ENCODE results near the gene DDC. TPM values are rescaled to one million over a fixed set of nuclear protein-coding genes. Genes with fewer than 3 reads are reported as not detected.

DDC gene
- total RNA-seq, 1 donor from 2014 or later, result 3.8 TPM

- Mint-ChIP-seq H3K9me3 (ENCODE audit: unreplicated experiment) (peaks cover 5% of the 10 kb centered on the region), H3K4me1 (ENCODE audit: low read depth, unreplicated experiment) (peaks cover 24% of the 10 kb centered on the region), H3K36me3 (ENCODE audit: unreplicated experiment) (peaks cover 9% of the 10 kb centered on the region), H3K4me3 (ENCODE audit: unreplicated experiment) (no peak overlapping the region), H3K27me3 (ENCODE audit: unreplicated experiment) (peaks cover 13% of the 10 kb centered on the region), H3K27ac (ENCODE audit: unreplicated experiment) (no peak overlapping the region)
- no peak for TF ChIP-seq CTCF (IDR thresholded peaks at IDR 0.05; ENCODE audit: partially characterized antibody, unreplicated experiment)
- DNase-seq, result no peak
Measured at GRCh38 chr7:50472427-50472826, 92.8 kb downstream of the DDC start.

- H3K4me3 Mint-ChIP-seq (ENCODE audit: unreplicated experiment), result peak overlapping the region; percentile 25
- H3K9me3 Mint-ChIP-seq (ENCODE audit: unreplicated experiment), result peaks cover 5% of the 10 kb centered on the region
- H3K4me1 Mint-ChIP-seq (ENCODE audit: low read depth, unreplicated experiment), result peaks cover 28% of the 10 kb centered on the region
- H3K27ac Mint-ChIP-seq (ENCODE audit: unreplicated experiment), result no peak overlapping the region
- H3K36me3 Mint-ChIP-seq (ENCODE audit: unreplicated experiment), result peaks cover 9% of the 10 kb centered on the region
- peaks cover 17% of the 10 kb centered on the region for H3K27me3 Mint-ChIP-seq (ENCODE audit: unreplicated experiment)
- TF ChIP-seq CTCF (IDR thresholded peaks at IDR 0.05; ENCODE audit: partially characterized antibody, unreplicated experiment), result no peak
- no peak for DNase-seq
Measured at GRCh38 chr7:50471970-50472369, 93.2 kb downstream of the DDC start.

- no peak overlapping the region for H3K27ac Mint-ChIP-seq (ENCODE audit: unreplicated experiment)
- peaks cover 9% of the 10 kb centered on the region for H3K36me3 Mint-ChIP-seq (ENCODE audit: unreplicated experiment)
- peaks cover 20% of the 10 kb centered on the region for H3K27me3 Mint-ChIP-seq (ENCODE audit: unreplicated experiment)
- peaks cover 5% of the 10 kb centered on the region for H3K9me3 Mint-ChIP-seq (ENCODE audit: unreplicated experiment)
- no peak for DNase-seq
- no peak overlapping the region for H3K4me3 Mint-ChIP-seq (ENCODE audit: unreplicated experiment)
- no peak for TF ChIP-seq CTCF (IDR thresholded peaks at IDR 0.05; ENCODE audit: partially characterized antibody, unreplicated experiment)
- H3K4me1 Mint-ChIP-seq (ENCODE audit: low read depth, unreplicated experiment), result peaks cover 31% of the 10 kb centered on the region
Measured at GRCh38 chr7:50470250-50471163, 94.7 kb downstream of the DDC start.

GRCh38 chr7:50469181-50469580 lies 96.0 kb downstream of the DDC start:
- H3K36me3 Mint-ChIP-seq (ENCODE audit: unreplicated experiment), result peaks cover 7% of the 10 kb centered on the region
- TF ChIP-seq CTCF (IDR thresholded peaks at IDR 0.05; ENCODE audit: partially characterized antibody, unreplicated experiment), result no peak
- no peak overlapping the region for H3K27ac Mint-ChIP-seq (ENCODE audit: unreplicated experiment)
- DNase-seq, result no peak
- H3K27me3 Mint-ChIP-seq (ENCODE audit: unreplicated experiment), result peaks cover 18% of the 10 kb centered on the region
- H3K9me3 Mint-ChIP-seq (ENCODE audit: unreplicated experiment), result peaks cover 8% of the 10 kb centered on the region
- no peak overlapping the region for H3K4me3 Mint-ChIP-seq (ENCODE audit: unreplicated experiment)
- H3K4me1 Mint-ChIP-seq (ENCODE audit: low read depth, unreplicated experiment), result peaks cover 24% of the 10 kb centered on the region

Measured in glutamatergic neuron (in vitro differentiated cells).